Mesothelial cell of epicardium (in vitro differentiated cells): Measurements from ENCODE around the gene LCN1. TPM values are rescaled to one million over a fixed set of nuclear protein-coding genes. Genes with fewer than 3 reads are reported as not detected.

Experiments used
- DNase-seq, 2 experiments: peaks; one replicate each; pipeline ENCODE4 v3.0.0; 2021; ENCODE audit warnings: low spot score in 2 of 2; ENCODE audit not compliant: unreplicated experiment in 2 of 2
- H3K27ac Mint-ChIP-seq: 2 replicates; pipeline ENCODE4 v1.8.0; 2021; ENCODE audit warnings: mixed read lengths
- H3K27me3 Mint-ChIP-seq: 2 replicates; pipeline ENCODE4 v1.8.0; 2021; ENCODE audit warnings: low read depth, mixed read lengths
- H3K36me3 Mint-ChIP-seq: 2 replicates; pipeline ENCODE4 v1.8.0; 2021; ENCODE audit warnings: mixed read lengths
- H3K4me1 Mint-ChIP-seq: 2 replicates; pipeline ENCODE4 v1.8.0; 2021; ENCODE audit warnings: mixed read lengths
- H3K4me3 Mint-ChIP-seq: 2 replicates; pipeline ENCODE4 v1.8.0; 2021; ENCODE audit warnings: mild to moderate bottlenecking, moderate library complexity, mixed read lengths
- H3K9me3 Mint-ChIP-seq: 2 replicates; pipeline ENCODE4 v1.8.0; 2021; ENCODE audit warnings: mixed read lengths
- CTCF ChIP-seq: fragments of 200-600 bp; sonication (generic); IDR thresholded peaks from one replicate; pipeline ENCODE4 v1.5.0; 2021; ENCODE audit warnings: antibody characterized with exemption; ENCODE audit not compliant: unreplicated experiment
- total RNA-seq: library from RNA; stranded (reverse); gene quantifications from 3 replicates; pipeline ENCODE4 v1.2.1, GENCODE V29; 2021

Gene LCN1
- total RNA-seq, 1 donor from 2014 or later: not detected

GRCh38 chr9:135563039-135563476, 41.8 kb downstream of the LCN1 start:
- Mint-ChIP-seq H3K27ac (no peak overlapping the region), H3K27me3 (peaks cover 2% of the 10 kb centered on the region), H3K4me1 (peaks cover 5% of the 10 kb centered on the region), H3K36me3 (no peaks in the 10 kb centered on the region), H3K9me3 (no peaks in the 10 kb centered on the region), H3K4me3 (no peak overlapping the region)
- no peak for DNase-seq
- no peak for TF ChIP-seq CTCF

GRCh38 chr9:135563858-135564257, 42.6 kb downstream of the LCN1 start:
- peaks cover 5% of the 10 kb centered on the region for H3K4me1 Mint-ChIP-seq
- H3K4me3 Mint-ChIP-seq: no peak overlapping the region
- no peak for TF ChIP-seq CTCF
- no peaks in the 10 kb centered on the region for H3K36me3 Mint-ChIP-seq
- peaks cover under 1% of the 10 kb centered on the region for H3K9me3 Mint-ChIP-seq
- H3K27ac Mint-ChIP-seq: no peak overlapping the region
- DNase-seq: no peak
- peaks cover 3% of the 10 kb centered on the region for H3K27me3 Mint-ChIP-seq

- Mint-ChIP-seq H3K4me1 (peaks cover 5% of the 10 kb centered on the region), H3K4me3 (no peak overlapping the region), H3K27me3 (peaks cover 5% of the 10 kb centered on the region), H3K36me3 (no peaks in the 10 kb centered on the region), H3K9me3 (peaks cover 11% of the 10 kb centered on the region), H3K27ac (no peak overlapping the region)
- no peak for DNase-seq
- TF ChIP-seq CTCF: no peak
These were observed 43.9 kb downstream of the LCN1 start for GRCh38 chr9:135565141-135565628.

DNA sequence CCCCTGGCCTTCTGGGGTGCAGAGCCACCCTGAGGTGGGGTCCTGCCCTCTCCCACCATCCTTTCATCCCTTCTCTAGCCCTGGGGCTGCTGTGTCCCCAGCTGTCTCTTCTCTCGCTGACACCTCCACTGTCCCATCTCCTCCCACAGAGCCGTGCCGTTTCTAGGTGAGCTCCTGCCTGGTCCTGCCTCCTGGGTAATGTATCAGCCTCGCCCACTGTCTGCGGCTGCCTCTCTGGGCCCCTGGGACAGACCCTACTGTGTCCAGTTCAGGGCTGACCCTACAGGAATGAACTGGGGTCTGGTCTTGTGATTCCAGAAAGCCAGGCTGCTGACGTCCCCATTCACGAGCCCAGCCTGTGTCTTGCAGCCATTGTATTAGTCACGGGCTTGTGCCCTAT, 44.4 kb downstream of the LCN1 start:
- Mint-ChIP-seq H3K9me3 (peaks cover 14% of the 10 kb centered on the region), H3K36me3 (no peaks in the 10 kb centered on the region)

DNA sequence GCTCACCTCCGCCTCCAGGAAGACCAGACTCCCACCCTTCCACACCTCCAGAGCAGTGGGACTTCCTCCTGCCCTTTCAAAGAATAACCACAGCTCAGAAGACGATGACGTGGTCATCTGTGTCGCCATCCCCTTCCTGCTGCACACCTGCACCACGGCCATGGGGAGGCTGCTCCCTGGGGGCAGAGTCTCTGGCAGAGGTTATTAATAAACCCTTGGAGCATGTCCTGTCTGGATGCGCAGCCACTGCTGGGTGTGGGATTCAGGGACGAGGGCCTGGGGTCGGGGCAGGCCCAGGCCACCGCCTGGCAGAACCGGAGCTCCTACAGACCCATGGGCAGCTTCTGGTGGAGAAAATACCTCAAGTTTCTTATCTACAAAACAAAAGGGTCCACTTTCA, 45.3 kb downstream of the LCN1 start:
- H3K27ac Mint-ChIP-seq: no peak overlapping the region
- H3K9me3 Mint-ChIP-seq: peaks cover 20% of the 10 kb centered on the region
- TF ChIP-seq CTCF: no peak
- peaks cover 5% of the 10 kb centered on the region for H3K27me3 Mint-ChIP-seq
- H3K36me3 Mint-ChIP-seq: no peaks in the 10 kb centered on the region
- no peak for DNase-seq
- no peak overlapping the region for H3K4me3 Mint-ChIP-seq
- H3K4me1 Mint-ChIP-seq: no peaks in the 10 kb centered on the region

More for the DNA sequence above, 44.4 kb downstream of the LCN1 start:
- no peak for DNase-seq
- H3K27ac Mint-ChIP-seq: no peak overlapping the region
- no peak for TF ChIP-seq CTCF
- no peak overlapping the region for H3K4me3 Mint-ChIP-seq
- peaks cover 4% of the 10 kb centered on the region for H3K4me1 Mint-ChIP-seq
- peaks cover 5% of the 10 kb centered on the region for H3K27me3 Mint-ChIP-seq

- Mint-ChIP-seq H3K36me3 (no peaks in the 10 kb centered on the region), H3K9me3 (peaks cover 20% of the 10 kb centered on the region)
These were observed 46.1 kb downstream of the LCN1 start for GRCh38 chr9:135567311-135567710.

More at GRCh38 chr9:135567311-135567710, 46.1 kb downstream of the LCN1 start:
- Mint-ChIP-seq H3K27ac (no peak overlapping the region), H3K27me3 (peaks cover 5% of the 10 kb centered on the region), H3K4me1 (no peaks in the 10 kb centered on the region), H3K4me3 (no peak overlapping the region)
- no peak for DNase-seq
- no peak for TF ChIP-seq CTCF
